ENCODE results near the gene HK2.

- no peak for TF ChIP-seq EZH2phosphoT487 (IDR thresholded peaks at IDR 0.05; ENCODE audit: insufficient read depth, low read depth)
- no peak for TF ChIP-seq EZH2 (IDR thresholded peaks at IDR 0.05; ENCODE audit: insufficient read depth, poor library complexity, severe bottlenecking)
Observed at GRCh38 chr2:74894272-74894981, 60.5 kb downstream of the HK2 start.

All from GM23248 (cell line).